Hepatocyte (in vitro differentiated cells): ENCODE measurements around the gene DENND5B.

ENCODE experiments used
- CTCF ChIP-seq: fragments of 200-600 bp; sonication (generic); IDR thresholded peaks from 2 replicates; pipeline ENCODE4 v1.5.1; 2016; ENCODE audit warnings: antibody characterized with exemption, mild to moderate bottlenecking; ENCODE audit not compliant: poor library complexity
- EZH2 ChIP-seq: fragments of 200-600 bp; sonication (generic); IDR thresholded peaks from 2 replicates; pipeline ENCODE4 v1.6.1; 2016; ENCODE audit warnings: antibody characterized with exemption, mild to moderate bottlenecking, borderline replicate concordance

GRCh38 chr12:31494455-31494854 is 96.5 kb downstream of the DENND5B start:
- TF ChIP-seq CTCF (no peak), EZH2 (no peak)
